Brain pericyte (primary cell): ENCODE results near the gene ANTXR2.

Source experiments
- DNase-seq: peaks from one replicate; pipeline ENCODE4 v3.0.0-alpha.2; 2012; ENCODE audit warnings: low read depth, low spot score

Gene ANTXR2

GRCh38 chr4:79869597-79870237, 203.3 kb downstream of the ANTXR2 start:
- no peak for DNase-seq

DNA sequence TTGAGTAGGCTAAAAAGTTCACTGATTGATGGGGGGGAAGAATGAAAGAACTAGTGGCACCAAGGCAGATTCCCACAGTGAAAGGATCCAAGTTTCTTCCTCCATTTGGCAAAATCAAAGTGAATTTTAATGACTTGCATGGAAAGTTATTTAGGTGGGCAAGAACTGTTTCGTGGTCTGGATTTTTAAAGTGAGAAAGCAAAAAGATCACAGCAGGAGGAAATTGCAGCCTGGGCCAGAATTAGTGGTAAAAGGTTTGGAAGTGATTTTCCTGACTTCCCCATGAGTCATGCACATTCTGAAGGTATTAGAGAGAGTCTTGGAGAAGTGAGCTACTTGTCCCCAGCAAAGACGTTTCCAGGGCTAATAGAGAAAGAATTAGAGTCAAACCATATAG, 207.8 kb downstream of the ANTXR2 start:
- no peak for DNase-seq

GRCh38 chr4:79864500-79865200, 208.4 kb downstream of the ANTXR2 start:
- DNase-seq = no peak

DNA sequence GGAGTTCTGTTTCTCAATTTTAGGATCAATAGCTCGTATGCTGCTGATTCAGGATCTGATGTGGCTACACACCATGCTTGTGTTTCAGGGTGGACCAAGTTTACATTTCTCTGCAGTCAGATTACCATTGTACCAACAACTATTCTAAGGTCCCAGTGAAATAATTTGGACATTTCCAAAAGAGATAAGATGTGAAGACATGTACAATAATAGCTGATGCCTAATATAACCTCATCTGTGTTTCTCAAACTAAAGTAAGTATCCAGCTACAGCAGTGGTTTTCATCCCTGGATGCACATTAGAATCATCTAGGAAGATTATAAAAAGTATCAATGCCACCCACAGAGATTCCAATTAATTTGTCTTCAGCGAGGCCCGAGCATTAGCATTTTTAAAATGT, 209.7 kb downstream of the ANTXR2 start:
- no peak for DNase-seq

DNA sequence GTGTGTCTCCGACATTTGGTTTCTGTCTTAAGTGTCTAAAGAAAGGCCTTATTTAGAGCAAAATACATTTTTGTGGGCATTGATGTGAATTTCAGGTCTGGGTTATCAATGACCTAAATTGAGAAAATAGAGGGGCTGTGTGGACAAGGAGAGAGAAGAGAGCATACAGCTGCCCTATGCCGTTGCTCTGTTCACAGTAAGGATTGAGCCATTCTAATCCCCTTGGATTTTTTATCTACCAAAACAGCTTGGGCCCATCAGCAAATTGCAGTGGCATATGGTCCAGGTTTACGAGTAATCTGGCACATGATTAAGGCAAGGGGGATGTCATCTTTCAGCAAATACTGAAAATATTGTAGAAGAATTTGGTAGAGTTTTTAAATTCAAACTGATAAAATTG, 210.2 kb downstream of the ANTXR2 start:
- DNase-seq = no peak

- DNase-seq = no peak
Measured at GRCh38 chr4:79857811-79858210, 215.2 kb downstream of the ANTXR2 start.

DNA sequence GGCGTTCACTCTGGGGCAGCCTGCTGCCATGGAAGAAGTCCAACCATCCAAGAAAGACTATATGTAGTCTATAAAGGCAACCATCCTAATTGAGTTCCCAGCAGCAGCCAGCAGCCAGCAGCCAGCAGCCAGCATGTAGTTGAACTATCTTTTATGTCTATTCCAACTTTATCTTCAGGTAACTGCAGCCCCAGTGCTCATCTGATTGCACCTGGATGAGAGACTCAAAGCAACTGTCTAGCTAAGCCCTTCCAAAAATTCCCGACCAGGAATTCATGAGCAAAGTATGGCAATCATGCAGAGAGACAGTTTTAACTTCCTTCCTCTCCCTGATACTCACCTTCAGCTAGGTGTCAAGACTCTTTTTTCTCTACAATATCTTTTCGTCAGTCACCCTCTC, 216.8 kb downstream of the ANTXR2 start:
- DNase-seq = no peak

- no peak for DNase-seq
Measured at GRCh38 chr4:79854856-79855502, 218.1 kb downstream of the ANTXR2 start.

GRCh38 chr4:79852305-79852730, 220.7 kb downstream of the ANTXR2 start:
- DNase-seq = peak; percentile 52

DNA sequence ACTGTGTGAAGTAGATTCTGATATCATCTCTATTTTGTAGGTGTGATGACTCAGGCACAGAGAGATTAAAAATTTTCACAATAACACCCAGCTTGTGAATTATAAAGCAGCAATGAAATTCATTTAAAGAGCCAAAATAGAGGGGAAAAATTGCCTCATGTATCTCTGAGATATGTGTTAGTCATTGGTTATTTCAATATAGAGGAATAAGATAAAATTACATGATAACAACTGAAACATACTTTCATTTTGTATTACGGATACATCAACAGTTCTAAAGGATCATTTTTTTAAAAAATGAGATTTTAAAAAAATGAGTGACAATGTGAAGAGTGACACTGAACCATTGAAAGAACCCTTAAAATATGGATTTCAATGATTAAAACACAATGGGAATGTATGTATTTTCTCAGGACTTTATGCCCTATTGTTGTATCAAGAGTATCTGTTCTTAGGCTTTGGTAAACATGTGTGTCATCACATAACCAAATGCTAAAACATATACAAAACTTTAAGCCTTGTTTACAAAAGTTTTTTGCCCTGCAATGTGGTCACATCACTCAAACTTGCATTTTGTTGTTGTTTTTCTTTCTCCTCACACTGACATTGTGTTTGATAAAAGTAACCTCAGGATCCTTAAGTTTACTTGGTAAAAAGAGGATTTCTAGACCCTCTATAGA, 221.3 kb downstream of the ANTXR2 start:
- no peak for DNase-seq
